Pancreas (tissue), 10 donors: ENCODE data around the gene ST8SIA6. TPM values are rescaled to one million over a fixed set of nuclear protein-coding genes. Genes with fewer than 3 reads are reported as not detected.

Source experiments
- ATAC-seq, 4 donors: fragments of 200-7000 bp; cut with Tn5 transposase; one replicate each; pipeline versions ENCODE4 v1.8.0 to v1.9.1; 2020; ENCODE audit warnings: mild to moderate bottlenecking in 4 of 4, moderate library complexity in 4 of 4
- DNase-seq, 6 donors: peaks; one replicate each; pipeline ENCODE4 v3.0.0-alpha.2; 2020
- FAIRE-seq: peaks from 2 replicates; lab custom pipeline; 2012; peaks lifted over from hg19 to GRCh38; lab: Jason Lieb, UNC
- H3K27ac ChIP-seq, 4 donors: fragments of 200-600 bp; sonication (generic); 1 replicate in 3 of 4; 2 replicates in 1 of 4; pipeline versions ENCODE4 v1.5.0 to v1.8.0; 2020
- H3K27me3 ChIP-seq, 4 donors: fragments of 200-600 bp; one replicate each; pipeline ENCODE4 v1.8.0; 2021
- H3K36me3 ChIP-seq, 3 donors: fragments of 200-600 bp; sonication (generic) in 1 of 3; one replicate each; pipeline versions ENCODE4 v1.5.0 to v1.8.0; 2020 to 2021
- H3K4me1 ChIP-seq, 3 donors: fragments of 200-600 bp; one replicate each; pipeline ENCODE4 v1.8.0; 2021
- H3K4me3 ChIP-seq, 4 donors: fragments of 200-600 bp; sonication (generic) in 2 of 4; one replicate each; pipeline versions ENCODE4 v1.5.0 to v1.8.0; 2020 to 2021
- H3K9me3 ChIP-seq, 4 donors: fragments of 200-600 bp; one replicate each; pipeline ENCODE4 v1.8.0; 2021
- WGBS, 2 donors: extraction: QIAGEN DNeasy Blood & Tissue Kit; methylation state at CpG; one replicate each; pipeline ENCODE4 v1.1.7; 2013; 5-methylcytosine and 5-hydroxymethylcytosine counted together
- intact Hi-C, 3 donors: fragments of 100-400 bp; cut with DNase I; formaldehyde crosslinking; loops; one replicate each; pipeline versions ENCODE4 v1.11.1 to v1.14.2; 2022
- polyA plus RNA-seq, 2 donors: library from polyadenylated mRNA; stranded (reverse); fragments of 200-250 nt; gene quantifications; one replicate each; pipeline ENCODE4 v1.2.3, GENCODE V29; 2013
- total RNA-seq, 6 donors: library from RNA; stranded (reverse); fragmentation: NEBNext Ultra II Directional in 4 of 6; extraction: Animal tissue kit (Norgen Biotek cat#: 25700) in 4 of 6; gene quantifications; one replicate each; pipeline versions ENCODE4 v1.2.1 to v1.2.4, GENCODE V29; 2021 to 2023
- TF ChIP-seq, protein P1 (sequence below), 4 donors: fragments of 200-600 bp; sonication (generic) in 3 of 4; IDR thresholded peaks; one replicate each; pipeline versions ENCODE4 v1.5.0 to v1.8.0; 2021; ENCODE audit warnings: antibody characterized with exemption in 4 of 4
- donor health status: healthy with polysubstance abuse.
- donor health status: DM: no; HTN: no; CAD: no; lungs with moderate emphysema.
- donor health status: DM: no; HTN: no; CAD: no.
- donor health status: control.
- donor health status: control.
- donor health status: Bipolar disorder and iron deficiency.
- donor health status: DM: yes; HTN: yes; CAD: no.
- donor health status: DM: no; HTN: no; CAD: no.
- donor health status: DM: no; HTN: no; CAD: no.
- donor health status: DM: yes; HTN: yes; CAD: no.

The ST8SIA6 gene
- total and polyA plus RNA-seq, 8 donors, result 0.08 to 0.15 (median 0.12) TPM; not detected in 4

DNA sequence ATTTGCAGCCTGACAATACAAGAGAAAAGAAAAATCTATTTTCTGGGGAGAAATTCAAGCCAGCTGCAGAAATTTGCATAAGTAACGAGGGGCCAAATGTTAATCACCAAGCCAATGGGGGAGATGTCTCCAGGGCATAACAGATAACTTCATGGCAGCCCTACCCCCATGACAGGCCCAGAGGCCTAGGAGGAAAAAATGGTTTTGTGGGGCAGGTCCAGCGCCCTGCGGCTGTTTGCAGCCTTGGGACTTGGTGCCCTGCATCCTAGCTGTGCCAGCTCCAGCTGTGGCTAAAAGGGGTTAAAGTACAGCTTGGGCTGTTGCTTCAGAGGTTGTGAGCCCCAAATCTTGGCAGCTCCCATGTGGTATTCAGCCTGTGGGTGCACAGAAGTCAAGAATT is 172.1 kb downstream of the ST8SIA6 start:
- intact Hi-C loops, result no loop called here
- Histone ChIP-seq H3K27ac (no peak overlapping the region), H3K4me3 (no peak overlapping the region), H3K4me1 (no peaks in the 10 kb centered on the region), H3K9me3 (no peaks in the 10 kb centered on the region), H3K27me3 (no peaks in the 10 kb centered on the region), H3K36me3 (no peaks in the 10 kb centered on the region)
- DNase-seq (no peak), ATAC-seq (no peak), FAIRE-seq (no peak)
- WGBS, 2 donors, result 87 to 88% methylated on average over 3 of the region's 3 CpGs
- TF ChIP-seq, protein P1, sequence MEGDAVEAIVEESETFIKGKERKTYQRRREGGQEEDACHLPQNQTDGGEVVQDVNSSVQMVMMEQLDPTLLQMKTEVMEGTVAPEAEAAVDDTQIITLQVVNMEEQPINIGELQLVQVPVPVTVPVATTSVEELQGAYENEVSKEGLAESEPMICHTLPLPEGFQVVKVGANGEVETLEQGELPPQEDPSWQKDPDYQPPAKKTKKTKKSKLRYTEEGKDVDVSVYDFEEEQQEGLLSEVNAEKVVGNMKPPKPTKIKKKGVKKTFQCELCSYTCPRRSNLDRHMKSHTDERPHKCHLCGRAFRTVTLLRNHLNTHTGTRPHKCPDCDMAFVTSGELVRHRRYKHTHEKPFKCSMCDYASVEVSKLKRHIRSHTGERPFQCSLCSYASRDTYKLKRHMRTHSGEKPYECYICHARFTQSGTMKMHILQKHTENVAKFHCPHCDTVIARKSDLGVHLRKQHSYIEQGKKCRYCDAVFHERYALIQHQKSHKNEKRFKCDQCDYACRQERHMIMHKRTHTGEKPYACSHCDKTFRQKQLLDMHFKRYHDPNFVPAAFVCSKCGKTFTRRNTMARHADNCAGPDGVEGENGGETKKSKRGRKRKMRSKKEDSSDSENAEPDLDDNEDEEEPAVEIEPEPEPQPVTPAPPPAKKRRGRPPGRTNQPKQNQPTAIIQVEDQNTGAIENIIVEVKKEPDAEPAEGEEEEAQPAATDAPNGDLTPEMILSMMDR (IDR thresholded peaks at IDR 0.05), result no peak

DNA sequence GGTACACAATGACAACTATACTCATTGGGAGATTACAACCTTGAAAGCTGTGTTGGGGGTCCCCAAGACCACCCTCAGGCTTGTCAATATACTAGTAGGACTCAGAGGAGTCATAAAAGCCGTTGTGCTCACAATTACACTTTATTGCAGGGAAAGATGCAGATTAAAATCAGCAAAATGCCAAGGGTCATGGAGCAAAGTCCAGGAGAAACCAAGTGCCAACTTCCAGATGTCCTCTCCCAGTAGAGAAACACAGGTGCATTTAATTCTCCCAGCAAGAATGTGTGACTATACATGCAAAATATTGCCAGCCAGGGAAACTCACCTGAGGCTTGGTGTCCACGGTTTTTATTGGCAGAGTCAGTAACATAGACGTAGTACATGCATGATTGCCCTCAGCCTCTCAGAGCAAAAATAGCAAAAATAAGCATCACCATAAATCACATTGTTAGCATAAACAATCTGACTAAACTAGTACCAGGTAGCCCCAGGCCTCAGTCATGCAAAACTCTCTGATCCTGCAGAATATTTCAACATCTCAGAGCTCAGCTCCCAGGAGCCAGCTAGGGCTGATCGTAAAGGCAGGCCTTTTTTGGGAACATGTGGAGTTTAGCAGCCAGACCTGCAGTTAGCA is 175.7 kb downstream of the ST8SIA6 start:
- Histone ChIP-seq H3K27ac (no peak overlapping the region), H3K27me3 (no peaks in the 10 kb centered on the region), H3K4me1 (no peaks in the 10 kb centered on the region), H3K36me3 (no peaks in the 10 kb centered on the region), H3K9me3 (no peaks in the 10 kb centered on the region), H3K4me3 (no peak overlapping the region)
- no peak for FAIRE-seq
- ATAC-seq, result no peak
- 46 to 54% methylated on average over 4 of the region's 4 CpGs for WGBS, 2 donors
- TF ChIP-seq, protein P1 (IDR thresholded peaks at IDR 0.05), result no peak
- DNase-seq, result no peak
- intact Hi-C loops, result no loop called here

- FAIRE-seq, result no peak
- TF ChIP-seq, protein P1 (IDR thresholded peaks at IDR 0.05), result no peak
- 75 to 82% methylated on average over 9 of the region's 9 CpGs for WGBS, 2 donors
- Histone ChIP-seq H3K9me3 (no peaks in the 10 kb centered on the region), H3K36me3 (no peaks in the 10 kb centered on the region), H3K4me3 (no peak overlapping the region), H3K4me1 (no peaks in the 10 kb centered on the region), H3K27ac (no peak overlapping the region), H3K27me3 (no peaks in the 10 kb centered on the region)
- ATAC-seq, result no peak
- no peak for DNase-seq
- intact Hi-C loops, result no loop called here
These were observed 177.5 kb downstream of the ST8SIA6 start for GRCh38 chr10:17276756-17277424.

DNA sequence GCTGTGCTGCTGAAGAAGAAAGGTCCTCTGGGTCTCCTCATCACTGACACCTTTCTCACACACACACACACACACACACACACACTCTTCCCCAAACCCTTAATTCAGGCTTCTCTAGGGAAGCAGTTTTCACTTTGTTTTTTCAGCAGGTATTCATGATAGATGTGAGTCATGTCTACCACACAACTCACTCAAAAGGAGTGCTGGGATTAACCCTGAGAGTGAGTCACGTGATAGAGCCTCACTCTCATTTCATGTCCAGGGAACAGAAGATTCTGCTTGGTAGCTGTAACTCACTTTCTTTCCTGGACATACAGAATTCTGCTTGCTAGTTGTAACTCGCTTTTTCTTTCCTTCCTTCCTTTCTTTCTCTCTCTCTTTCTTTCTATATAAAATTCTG is 181.0 kb downstream of the ST8SIA6 start:
- WGBS, 2 donors, result 68 to 73% methylated on average over 2 of the region's 2 CpGs
- no peaks in the 10 kb centered on the region for H3K36me3 ChIP-seq
- no peak overlapping the region for H3K4me3 ChIP-seq
- ATAC-seq (no peak), FAIRE-seq (no peak), DNase-seq (no peak)
- no peaks in the 10 kb centered on the region for H3K4me1 ChIP-seq
- TF ChIP-seq, protein P1 (IDR thresholded peaks at IDR 0.05), result no peak
- H3K27ac ChIP-seq, result no peak overlapping the region
- H3K27me3 ChIP-seq, result no peaks in the 10 kb centered on the region
- intact Hi-C loops, result no loop called here
- no peaks in the 10 kb centered on the region for H3K9me3 ChIP-seq

GRCh38 chr10:17272648-17273047 is 181.7 kb downstream of the ST8SIA6 start:
- Histone ChIP-seq H3K9me3 (no peaks in the 10 kb centered on the region), H3K36me3 (no peaks in the 10 kb centered on the region), H3K4me1 (no peaks in the 10 kb centered on the region), H3K4me3 (no peak overlapping the region), H3K27ac (no peak overlapping the region), H3K27me3 (no peaks in the 10 kb centered on the region)
- TF ChIP-seq, protein P1 (IDR thresholded peaks at IDR 0.05), result no peak
- 91 to 93% methylated on average over 12 of the region's 12 CpGs for WGBS, 2 donors
- intact Hi-C loops, result no loop called here
- FAIRE-seq (no peak), DNase-seq (no peak), ATAC-seq (no peak)
